Astrocyte (in vitro differentiated cells and primary cell): ENCODE data around the gene PPP1CB.

Experiments used
- EZH2 ChIP-seq: IDR thresholded peaks from 2 replicates; pipeline ENCODE4 v1.6.1; 2012; ENCODE audit warnings: mild to moderate bottlenecking, low read length, inconsistent platforms; ENCODE audit not compliant: insufficient read depth
- TF ChIP-seq, protein P1 (sequence below): IDR thresholded peaks from 2 replicates; pipeline ENCODE4 v1.5.1; 2011; ENCODE audit warnings: low read depth, mild to moderate bottlenecking, inconsistent platforms, low read length, moderate library complexity; ENCODE audit not compliant: insufficient read depth

- TF ChIP-seq, protein P1, sequence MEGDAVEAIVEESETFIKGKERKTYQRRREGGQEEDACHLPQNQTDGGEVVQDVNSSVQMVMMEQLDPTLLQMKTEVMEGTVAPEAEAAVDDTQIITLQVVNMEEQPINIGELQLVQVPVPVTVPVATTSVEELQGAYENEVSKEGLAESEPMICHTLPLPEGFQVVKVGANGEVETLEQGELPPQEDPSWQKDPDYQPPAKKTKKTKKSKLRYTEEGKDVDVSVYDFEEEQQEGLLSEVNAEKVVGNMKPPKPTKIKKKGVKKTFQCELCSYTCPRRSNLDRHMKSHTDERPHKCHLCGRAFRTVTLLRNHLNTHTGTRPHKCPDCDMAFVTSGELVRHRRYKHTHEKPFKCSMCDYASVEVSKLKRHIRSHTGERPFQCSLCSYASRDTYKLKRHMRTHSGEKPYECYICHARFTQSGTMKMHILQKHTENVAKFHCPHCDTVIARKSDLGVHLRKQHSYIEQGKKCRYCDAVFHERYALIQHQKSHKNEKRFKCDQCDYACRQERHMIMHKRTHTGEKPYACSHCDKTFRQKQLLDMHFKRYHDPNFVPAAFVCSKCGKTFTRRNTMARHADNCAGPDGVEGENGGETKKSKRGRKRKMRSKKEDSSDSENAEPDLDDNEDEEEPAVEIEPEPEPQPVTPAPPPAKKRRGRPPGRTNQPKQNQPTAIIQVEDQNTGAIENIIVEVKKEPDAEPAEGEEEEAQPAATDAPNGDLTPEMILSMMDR: no peak
- TF ChIP-seq EZH2: no peak
Observed at GRCh38 chr2:28802975-28803429, 51.4 kb downstream of the PPP1CB start.
